NCI-H2196 (cell line): ENCODE data around the gene CDC42BPB.

Source experiments
- DNase-seq: peaks from one replicate; lab custom pipeline; 2025; ENCODE audit not compliant: unreplicated experiment; lab: John Stamatoyannopoulos, UW

CDC42BPB gene

GRCh38 chr14:103022002-103022684 lies 35.2 kb downstream of the CDC42BPB start:
- DNase-seq: peak; percentile 12

DNA sequence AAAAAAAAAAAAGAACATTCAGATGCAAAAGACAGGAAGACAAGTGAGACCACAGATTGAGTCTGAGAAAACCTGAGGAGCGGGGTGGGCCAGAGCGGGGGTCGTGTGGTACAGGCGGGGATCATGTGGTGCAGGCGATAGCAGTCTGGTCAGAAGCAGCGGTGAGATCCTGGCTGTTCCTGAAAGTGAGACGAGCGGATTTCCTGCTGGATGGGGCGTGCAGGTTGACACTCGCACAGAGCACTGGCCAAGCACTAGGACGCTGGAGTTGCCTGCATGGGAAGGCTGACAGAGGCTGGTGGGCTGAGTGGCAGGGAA lies 35.7 kb downstream of the CDC42BPB start:
- no peak for DNase-seq

DNA sequence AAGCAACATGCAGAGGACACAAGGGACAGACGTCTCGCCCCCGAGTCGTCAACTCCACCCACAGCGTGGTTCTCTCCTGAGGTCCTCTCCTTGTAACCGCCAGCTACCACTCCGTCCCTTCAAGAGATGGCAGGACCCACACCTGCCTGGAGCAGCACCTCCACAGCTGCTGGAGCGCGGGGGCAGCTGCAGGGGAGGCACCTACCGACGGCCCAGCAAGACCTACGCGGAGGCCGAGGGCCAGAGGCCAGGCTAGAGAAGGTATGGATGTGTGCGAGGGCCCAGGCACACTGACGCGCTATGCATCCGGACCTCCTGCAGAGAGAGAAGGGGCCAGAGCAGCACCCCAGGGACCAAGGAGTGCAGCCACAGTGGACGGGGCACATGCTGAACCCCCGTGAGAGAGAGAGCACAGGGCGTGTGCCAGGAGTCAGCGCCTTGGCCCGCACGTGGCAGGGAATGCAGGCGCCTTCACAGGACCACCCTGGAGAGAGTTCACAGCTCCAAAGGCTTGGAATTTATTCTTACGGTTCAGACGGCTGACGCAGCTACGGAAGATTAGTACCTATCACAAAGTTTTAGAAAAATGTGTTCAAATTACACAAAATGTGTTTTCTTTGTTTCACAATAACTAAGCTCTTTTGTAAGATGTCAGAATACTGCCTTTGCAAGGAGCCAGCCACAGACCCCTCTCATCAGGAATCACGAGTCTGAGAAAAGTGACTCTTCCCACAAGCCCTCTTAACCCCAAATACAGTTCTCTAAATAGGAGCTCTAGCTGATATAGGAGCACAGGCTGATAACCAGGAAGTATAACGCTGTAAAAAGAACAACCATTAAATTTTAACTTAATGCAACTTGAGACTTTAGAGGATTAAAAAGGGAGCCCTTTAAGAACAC lies 36.8 kb downstream of the CDC42BPB start:
- no peak for DNase-seq

DNA sequence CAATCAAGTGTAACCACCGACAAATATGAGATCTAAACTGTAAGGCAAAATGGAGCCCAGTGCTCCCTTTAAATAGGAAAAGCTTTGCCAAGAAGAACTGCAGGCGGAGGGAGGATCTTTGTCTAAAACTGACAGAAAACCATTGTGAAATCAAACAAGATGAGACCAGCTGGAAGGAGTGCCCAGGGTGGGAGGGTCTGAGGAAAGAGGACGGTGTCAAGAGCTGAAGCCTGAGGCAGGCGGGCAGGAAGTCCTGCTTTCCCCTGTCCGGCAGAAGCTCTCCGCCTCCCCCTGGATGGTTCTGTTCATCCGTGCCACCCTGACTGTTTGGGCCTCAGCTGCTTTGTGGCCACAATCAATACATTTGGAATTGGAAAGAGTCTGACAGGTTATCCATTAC lies 37.5 kb downstream of the CDC42BPB start:
- no peak for DNase-seq

DNA sequence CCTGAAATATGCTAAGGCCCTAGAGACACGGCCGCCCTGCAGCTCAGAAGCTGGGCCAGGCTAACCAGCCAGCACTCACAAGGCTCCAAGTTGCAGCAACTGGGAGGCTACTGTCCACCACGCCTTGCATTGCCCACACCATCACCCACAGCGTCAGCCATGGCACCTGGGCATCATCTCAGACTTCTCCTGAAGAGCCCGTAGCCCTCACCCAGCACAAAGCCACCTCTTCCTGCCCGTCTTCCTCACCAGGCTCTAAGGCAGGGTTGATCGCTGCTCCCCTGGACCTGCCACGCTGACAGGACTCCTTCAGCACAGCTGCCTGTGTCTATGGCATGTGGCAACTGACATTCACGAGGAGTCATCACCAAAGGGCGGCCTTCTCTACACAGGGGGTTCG lies 38.1 kb downstream of the CDC42BPB start:
- no peak for DNase-seq

DNA sequence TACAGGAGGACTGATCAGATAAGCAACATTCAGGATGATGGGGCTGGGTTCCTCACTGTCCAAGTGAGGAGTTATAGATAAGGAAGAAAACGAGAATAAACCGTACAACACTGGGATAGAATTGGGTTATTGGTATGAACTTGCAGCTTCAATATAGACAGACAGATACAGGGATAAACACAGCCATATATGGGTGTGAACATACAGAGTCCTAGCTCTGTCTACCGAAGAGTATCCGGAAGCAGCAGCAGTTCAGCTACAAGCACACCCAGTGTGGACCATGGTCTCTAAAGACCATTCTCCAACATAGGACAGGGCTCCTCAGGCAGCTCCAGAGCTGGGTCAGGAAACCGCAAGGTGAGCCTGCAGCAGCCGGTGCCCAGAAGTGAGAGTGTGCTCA lies 40.8 kb downstream of the CDC42BPB start:
- no peak for DNase-seq

DNA sequence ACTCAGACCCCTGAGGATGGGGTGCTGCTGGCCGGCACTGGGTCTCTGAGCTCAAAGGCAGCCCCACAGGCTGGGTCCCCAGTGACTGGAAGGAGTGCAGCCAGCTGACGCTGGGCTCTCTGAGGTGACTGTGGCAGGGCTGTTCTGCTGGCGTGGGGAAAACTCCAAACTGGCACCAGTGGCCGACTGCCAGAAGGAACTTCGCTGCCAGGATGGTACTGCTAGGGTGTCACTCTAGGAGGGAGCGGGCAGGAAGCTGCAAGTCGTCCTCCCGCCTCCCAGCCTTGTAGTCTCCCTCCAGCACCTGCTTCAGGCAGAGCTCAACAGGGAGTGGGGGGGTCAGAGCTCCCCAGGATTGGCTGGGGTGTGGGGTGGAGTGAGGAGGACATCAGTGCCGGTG lies 41.3 kb downstream of the CDC42BPB start:
- peak; percentile 27 for DNase-seq

DNA sequence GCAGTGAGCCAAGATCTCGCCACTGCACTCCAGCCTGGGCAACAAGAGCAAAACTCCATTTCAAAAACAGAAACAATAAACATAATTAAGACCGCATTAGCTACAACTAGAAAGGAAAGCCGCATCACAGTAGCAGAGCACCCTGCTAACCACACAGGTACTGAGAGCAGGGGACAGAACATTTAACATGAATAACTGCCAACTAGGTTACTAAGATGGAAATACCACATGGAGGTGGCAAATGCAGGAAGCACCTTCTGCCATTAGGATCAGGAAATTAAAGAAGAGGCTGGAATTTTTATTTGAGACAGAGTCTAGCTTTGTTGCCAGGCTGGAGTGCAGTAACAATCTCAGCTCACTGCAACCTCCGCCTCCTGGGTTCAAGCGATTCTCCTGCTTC lies 41.9 kb downstream of the CDC42BPB start:
- no peak for DNase-seq

DNA sequence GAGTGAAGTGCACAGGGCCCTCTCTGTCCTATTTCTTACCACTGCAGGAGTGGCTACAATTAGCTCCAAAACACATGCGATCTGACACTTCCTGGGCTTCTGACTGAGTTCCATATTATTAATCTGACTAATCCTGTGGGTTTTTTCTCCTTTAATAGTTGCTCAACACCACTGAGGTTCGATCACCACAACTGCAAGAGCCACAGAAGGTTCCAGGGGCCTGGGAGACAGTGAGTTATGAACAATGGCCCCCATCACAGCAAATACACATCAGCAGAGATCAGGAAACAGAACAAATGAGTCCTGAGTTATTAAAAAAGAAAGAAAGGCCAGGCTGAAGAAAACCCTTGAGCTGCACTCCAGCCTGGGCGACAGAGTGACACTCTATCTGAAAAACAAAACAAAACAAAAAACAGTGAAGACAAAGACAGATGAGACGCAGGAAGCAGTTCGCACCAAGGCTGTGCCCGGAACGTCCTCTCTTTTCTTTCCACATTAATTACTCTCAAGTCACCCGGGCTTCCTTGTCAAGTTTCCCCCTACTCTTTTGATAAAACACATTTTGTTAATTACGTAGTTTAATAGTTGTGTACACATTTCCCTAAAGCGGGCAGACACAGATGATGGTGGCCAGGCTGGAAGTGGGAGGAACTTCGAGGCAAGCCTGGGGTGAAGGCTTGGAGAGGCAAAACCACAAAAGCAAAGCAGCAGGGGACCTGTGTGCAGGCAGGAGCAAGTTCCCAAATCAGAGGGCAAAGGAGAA lies 42.7 kb downstream of the CDC42BPB start:
- no peak for DNase-seq

DNA sequence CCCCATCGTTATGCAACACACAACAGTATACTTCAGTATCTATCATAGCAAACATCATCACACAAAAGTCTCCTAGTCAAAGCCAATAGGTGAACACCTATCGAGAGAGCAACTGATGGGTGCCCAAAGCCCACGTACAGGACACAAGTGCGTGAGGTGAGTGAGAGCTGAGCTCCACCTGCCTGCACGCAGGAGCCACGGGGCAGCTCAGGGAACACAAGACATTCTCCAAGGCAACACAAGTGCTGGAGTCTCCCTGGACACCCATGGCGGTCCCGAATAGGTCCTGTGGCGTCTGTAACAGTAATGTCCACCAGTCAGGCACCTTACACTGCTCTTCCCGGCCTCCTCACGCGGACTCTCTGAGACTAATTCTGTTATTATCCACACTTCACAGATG lies 44.3 kb downstream of the CDC42BPB start:
- DNase-seq: no peak

- DNase-seq: no peak
These were observed 47.8 kb downstream of the CDC42BPB start for GRCh38 chr14:103009559-103009958.

DNA sequence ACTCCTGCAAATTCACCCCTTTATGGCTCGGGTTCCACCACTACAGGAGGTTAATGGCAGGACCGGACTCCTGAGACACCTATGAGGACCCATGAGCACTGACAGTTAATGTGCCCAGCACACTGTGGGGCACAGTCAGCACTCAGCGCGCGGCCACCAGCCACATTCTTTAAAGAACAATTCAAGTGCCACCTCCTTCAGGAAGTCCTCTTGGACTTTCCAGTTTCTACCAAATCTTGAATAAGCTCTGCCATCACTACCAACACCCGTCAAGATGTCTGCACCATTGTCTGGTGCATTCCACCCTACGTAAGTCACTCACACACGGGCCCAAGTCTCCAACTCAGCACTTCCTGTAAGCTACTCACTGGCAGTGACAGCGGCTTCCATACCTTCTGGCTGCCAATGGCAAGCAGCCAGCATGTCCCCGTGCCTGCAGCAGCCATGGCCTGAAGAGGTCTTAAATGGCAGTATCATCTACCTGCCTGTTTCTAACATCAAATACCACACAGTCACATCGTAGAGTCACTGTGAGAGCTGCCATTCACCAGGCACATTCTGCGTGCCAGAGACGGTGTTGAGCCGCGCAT lies 48.5 kb downstream of the CDC42BPB start:
- peak; percentile 14 for DNase-seq

GRCh38 chr14:103008126-103008525 lies 49.2 kb downstream of the CDC42BPB start:
- no peak for DNase-seq

- DNase-seq: no peak
These were observed 49.8 kb downstream of the CDC42BPB start for GRCh38 chr14:103007555-103007954.

- no peak for DNase-seq
These were observed 50.3 kb downstream of the CDC42BPB start for GRCh38 chr14:103006991-103007520.

DNA sequence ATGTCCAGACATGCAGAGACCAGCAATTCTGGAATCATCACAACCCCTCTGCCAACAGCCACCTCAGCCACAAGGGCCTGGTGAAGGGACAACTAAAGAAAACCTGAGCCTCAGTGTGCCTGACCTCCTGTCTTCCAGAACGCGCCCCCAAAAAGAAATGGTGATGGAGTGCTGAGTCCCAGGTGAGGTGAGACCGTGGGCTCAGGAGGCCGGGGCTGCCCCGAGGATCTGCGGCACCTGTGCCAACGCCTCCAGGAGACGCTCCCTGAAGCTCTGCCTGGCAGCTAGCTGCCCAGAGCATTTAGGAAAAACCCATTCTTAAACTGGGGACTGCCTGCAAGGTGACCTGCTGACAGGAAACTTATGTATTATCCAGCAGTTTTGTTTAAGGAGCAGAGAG lies 51.2 kb downstream of the CDC42BPB start:
- DNase-seq: no peak

- DNase-seq: no peak
These were observed 53.5 kb downstream of the CDC42BPB start for GRCh38 chr14:103003850-103004249.

DNA sequence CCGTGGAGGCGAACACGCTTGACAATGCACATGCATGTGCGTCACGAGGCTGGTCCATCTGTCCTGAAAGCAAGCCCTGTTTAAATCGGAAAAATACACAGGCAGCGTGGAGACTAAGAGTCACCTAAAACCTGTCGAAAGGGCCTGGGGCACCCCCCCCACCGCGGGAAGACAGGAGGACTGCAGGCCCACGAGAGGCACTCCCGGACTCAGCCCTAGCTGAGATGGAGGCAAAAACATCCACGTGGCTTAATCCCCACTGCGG lies 54.1 kb downstream of the CDC42BPB start:
- no peak for DNase-seq

- no peak for DNase-seq
These were observed 54.6 kb downstream of the CDC42BPB start for GRCh38 chr14:103002578-103003350.

DNA sequence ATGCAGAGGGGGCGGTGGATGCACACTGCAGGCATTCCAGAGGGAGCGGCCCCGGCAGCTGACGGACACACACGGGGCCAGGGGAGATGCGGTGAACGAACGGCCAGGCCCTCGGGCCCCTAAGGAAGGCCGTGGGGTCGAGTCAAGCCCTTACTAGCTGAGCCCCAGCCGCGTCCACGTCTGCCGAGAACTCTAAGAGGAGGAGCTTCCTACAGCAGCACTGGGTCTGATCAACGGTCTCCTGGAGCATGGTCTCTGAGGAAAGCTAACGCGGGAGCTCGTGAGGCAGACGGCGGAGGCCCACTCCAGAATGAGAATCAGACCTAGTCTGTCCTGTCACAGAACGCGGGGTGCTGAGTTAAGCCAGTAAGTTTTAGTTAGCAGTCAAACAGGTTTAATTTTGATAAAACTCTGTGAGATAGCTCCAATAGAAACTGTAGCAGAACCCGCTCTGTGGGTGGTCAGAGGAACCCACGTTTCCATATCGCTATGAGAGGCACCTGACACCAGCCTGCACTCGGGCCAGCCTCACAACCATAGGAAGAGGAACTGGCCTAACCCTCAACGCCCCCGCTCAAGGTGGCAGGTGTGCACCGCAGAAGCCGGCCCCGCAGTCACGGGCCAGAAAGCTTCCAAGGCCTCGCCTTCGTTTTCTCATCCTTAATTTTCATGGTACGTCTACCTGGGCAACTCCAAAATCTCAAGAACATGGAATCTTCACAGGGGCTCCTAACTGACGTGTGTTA lies 55.5 kb downstream of the CDC42BPB start:
- no peak for DNase-seq
